GM10266 (cell line): ENCODE measurements around the gene CDH18.

Source experiments
- DNase-seq: peaks from one replicate; pipeline ENCODE4 v3.0.0; 2012; ENCODE audit errors: extremely low spot score
- TF ChIP-seq, protein P1 (sequence below): IDR thresholded peaks from 2 replicates; pipeline ENCODE4 v1.5.1; 2012; ENCODE audit warnings: mild to moderate bottlenecking, low read depth; ENCODE audit not compliant: control insufficient read depth, insufficient read depth; ENCODE audit errors: missing control alignments

Gene CDH18

DNA sequence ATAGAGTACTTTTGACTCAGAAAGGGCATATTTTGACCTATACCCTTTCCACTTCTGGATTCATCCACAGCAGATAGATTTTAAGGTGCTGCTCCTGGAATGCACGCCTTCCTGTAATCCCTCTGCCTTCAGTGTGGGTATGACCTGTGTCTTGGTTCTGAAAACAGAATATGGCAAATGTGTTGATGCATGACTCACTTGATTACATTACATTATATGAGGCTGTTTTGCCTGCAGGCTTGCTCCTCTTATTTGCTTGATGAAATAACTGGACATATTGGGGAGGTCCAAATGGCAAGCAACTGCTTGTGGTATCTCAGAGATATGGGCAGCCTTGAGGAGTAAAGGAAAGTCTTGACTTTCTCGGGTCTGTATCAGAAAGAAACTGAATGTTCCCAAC is 468.6 kb downstream of the CDH18 start:
- DNase-seq: no peak
- TF ChIP-seq, protein P1, sequence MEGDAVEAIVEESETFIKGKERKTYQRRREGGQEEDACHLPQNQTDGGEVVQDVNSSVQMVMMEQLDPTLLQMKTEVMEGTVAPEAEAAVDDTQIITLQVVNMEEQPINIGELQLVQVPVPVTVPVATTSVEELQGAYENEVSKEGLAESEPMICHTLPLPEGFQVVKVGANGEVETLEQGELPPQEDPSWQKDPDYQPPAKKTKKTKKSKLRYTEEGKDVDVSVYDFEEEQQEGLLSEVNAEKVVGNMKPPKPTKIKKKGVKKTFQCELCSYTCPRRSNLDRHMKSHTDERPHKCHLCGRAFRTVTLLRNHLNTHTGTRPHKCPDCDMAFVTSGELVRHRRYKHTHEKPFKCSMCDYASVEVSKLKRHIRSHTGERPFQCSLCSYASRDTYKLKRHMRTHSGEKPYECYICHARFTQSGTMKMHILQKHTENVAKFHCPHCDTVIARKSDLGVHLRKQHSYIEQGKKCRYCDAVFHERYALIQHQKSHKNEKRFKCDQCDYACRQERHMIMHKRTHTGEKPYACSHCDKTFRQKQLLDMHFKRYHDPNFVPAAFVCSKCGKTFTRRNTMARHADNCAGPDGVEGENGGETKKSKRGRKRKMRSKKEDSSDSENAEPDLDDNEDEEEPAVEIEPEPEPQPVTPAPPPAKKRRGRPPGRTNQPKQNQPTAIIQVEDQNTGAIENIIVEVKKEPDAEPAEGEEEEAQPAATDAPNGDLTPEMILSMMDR: no peak

DNA sequence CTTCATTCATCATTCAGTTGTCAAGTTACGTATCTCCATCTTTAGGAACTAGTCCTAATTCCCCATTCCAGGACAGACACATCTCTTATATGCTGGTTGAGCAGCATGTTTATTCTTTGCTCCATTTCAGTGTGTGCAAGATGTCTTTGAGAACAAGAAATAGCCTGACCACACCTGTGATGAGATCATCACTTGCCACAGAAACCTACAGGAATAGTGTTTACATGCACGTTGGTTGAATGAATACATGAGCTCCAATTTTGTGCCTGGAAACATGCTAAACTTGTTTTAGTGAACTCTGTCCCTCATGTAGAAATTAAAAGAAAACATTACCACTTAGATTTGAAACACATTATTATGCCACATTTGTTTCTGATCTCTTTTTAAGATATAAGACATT is 489.1 kb downstream of the CDH18 start:
- no peak for DNase-seq
- TF ChIP-seq, protein P1: no peak

DNA sequence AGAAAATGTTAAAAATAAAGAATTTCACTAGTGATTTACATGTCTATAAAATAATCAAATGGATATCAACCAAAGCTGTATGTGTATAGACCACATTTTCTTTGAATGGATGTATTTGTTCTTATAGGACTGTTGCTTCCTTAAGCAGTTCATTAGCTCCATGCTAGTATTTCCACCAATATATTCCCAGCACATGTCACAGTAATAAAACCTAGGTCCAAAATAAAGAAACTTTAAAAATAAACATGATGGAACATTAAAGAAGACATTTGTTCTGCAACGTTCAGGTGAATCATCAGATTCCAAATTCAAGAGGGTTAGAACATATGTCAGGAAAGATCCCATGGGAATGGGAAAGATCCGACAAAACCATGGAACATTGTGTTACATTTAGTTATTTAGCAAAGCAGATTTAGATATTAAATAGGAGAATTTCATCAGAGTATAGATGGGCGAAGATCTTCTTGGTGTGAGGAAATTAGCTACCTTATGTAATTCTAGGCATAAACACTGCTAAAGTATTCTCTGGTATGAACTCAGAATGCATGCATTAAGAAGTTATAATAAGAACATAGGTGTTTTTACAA is 490.7 kb downstream of the CDH18 start:
- TF ChIP-seq, protein P1: no peak
- no peak for DNase-seq

DNA sequence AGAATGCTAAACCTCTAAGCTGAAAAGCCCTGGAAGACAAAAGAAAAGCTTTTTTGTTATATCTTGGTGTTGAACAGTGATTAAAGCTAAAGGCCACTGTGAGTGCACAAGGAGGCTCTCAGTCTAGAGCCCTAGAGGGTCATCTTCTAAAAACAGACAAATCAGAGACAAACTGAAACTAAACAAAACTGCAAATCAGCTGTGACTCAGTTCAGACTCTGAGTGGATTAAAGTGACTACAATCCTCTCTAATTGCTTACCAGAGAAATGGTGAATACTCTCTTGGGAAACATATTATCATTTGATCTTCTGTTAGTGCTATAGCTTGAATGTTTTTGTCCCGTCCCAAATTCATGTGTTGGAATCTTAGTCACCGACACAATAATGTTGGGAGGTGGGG is 491.9 kb downstream of the CDH18 start:
- TF ChIP-seq, protein P1: no peak
- DNase-seq: no peak

DNA sequence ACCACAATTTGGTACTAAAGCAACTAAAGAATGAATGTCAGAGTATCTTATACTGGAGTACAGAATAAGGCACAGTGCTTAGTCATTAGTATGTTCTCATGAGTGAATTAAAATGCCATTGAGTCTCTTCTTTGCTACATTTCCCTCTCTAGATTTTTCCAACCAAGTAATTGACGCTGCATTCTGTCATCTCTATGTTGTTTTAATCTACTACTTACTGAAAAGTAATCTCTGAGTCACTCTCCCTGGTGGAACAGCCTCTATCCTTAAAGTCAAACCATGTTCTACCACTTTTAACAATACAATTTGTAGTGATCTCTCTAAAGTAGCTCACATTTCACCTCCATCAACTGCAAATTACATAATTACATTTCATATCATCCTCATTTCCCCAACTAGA is 495.1 kb downstream of the CDH18 start:
- TF ChIP-seq, protein P1: no peak
- no peak for DNase-seq

DNA sequence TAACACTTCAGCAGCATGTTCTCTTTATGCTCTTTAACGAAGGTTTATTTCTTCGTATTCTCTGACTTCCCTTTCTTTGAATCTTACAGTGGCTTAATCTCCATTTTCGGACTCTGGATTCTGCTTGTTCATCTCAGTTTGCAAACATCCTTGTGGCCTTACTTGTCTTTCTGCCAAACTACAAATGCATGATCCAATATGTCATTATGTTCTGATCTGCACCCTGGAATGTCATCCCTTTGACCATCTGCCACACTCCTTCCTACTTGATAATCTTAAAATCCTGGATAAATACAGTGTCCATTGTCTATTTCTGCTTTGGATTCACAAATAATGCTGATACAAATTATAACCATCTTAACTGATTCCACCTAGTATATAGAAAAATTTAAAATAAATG is 499.2 kb downstream of the CDH18 start:
- DNase-seq: no peak
- TF ChIP-seq, protein P1: no peak

DNA sequence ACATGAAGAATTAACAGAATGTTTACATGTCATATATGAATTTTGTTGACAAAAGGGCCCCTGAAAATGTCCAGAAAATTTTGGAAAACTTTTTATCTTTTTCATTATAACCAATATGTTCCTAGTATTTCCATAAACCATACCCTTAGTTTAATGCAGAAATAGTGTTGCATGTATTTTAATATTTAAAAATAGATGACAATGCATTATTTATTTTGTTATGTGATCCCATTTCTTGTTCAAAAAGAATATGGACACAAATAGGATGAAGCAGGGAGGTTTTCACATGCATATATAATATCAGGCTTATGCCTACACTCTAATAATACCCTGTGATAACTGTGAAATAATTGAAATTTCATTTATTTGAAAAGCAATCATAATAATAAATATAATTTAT is 500.5 kb downstream of the CDH18 start:
- TF ChIP-seq, protein P1: no peak
- DNase-seq: no peak
